ENCODE results near the gene SMC1B.
A peak's percentile ranks its signal among the peaks of the same experiment; 100 is the strongest.

Gene SMC1B

DNA sequence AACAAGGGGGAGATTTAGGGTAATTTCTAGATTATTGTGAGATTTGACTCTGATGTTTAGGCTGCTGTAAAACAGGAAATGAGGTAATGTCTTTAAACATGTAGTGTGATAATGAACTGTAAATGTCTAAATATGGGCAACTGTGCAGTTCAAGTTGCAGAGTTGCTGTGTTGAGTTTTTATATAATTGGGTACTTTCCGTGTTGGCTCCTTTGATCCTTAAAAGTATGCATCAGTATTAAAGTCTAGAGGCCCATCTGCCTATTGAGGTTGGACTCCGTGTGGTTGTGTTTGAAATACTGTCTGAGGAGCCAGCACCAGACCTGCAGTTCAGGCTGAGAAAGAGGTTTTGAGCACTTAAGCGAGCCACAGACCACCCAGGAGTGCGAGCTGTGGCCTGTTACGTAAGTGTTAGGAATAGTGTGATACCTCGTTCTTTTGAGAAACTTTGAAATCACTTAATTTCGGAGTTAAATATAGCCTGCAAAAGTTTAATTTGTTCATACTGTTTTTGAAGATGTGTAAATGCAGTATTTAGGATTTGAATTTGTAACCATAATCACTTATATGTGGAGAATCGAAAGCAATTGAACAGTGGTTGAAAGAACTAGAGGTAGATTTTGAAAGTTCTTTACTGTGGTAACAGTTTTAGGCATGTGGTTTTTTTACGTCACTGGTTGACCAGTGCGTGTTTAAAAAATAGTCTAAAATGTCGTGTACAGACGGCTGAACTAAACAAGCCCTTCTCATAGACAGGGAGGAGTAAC, 94.7 kb downstream of the SMC1B start:
- DNase-seq (ENCODE audit: low spot score) = no peak

DNA sequence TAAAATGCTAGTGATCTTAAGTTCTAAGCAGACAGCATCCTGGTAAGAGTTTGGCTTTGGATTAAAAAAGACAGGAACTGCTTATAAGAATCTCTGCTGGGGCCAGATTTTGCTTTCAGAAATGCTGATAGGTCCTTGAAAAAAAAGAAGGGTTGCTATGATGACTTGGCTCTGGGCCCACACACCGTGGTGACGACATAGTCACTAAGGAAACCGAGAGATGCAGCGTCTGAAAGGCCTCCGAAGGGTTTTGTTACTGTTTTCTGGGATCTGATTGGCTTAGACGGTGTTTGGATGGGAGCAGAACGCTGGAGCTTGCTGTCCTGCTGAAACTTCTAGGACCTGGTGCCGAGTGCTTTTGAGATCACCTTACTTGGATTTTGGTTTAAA, 95.2 kb downstream of the SMC1B start:
- peak; percentile 64 for DNase-seq (ENCODE audit: low spot score)

DNA sequence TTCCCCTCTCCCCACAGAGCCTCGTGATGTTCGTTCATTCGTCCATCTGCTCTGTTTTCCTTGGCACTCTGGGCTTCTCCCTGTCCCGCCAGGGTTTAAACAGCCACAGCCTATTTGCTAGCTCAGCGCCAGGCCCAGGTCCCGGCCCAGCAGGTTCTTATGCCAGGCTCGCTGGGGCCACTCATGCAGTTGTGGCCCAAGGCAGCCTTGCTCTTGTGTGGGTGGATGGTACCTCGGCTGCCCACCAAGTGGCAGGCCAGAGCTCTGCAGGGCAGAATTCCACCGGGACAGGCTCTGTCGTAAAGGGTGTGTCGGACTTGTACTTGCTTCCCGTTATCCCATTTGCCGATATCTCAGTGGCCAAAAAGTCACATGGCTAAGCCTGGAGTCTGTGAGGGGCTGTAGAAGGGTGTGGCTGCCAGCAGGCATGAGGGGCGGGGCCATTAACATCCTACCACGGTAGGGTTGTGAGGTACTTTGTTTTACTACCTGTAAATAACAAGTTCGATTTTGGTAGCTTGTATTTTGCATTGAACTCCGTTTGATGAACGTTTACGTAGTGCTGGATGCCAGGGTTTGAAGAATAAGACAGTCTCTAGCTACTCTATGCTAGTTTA, 95.7 kb downstream of the SMC1B start:
- DNase-seq (ENCODE audit: low spot score) = no peak

- no peak for DNase-seq (ENCODE audit: low spot score)
Observed at GRCh38 chr22:45316796-45317526, 96.4 kb downstream of the SMC1B start.

DNA sequence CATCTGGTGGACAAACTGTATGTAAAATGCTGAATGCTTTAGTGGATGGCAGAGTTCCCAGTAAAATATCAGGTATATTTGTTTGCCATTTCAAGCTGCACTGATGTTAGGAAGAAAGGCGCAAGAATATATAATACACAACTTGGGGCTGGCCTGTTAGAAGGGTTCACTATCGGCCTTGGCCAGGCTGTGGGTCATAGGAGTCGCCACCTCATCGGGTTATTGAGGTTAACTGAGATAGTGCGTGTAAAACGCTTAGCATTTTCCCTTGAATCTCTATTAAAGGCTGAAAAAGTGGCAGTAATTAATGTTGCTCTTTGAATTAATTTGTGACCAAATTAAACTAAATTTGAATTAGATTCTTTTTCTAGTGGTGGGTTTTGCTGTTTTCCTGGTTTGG, 98.6 kb downstream of the SMC1B start:
- peak; percentile 72 for DNase-seq (ENCODE audit: low spot score)

DNA sequence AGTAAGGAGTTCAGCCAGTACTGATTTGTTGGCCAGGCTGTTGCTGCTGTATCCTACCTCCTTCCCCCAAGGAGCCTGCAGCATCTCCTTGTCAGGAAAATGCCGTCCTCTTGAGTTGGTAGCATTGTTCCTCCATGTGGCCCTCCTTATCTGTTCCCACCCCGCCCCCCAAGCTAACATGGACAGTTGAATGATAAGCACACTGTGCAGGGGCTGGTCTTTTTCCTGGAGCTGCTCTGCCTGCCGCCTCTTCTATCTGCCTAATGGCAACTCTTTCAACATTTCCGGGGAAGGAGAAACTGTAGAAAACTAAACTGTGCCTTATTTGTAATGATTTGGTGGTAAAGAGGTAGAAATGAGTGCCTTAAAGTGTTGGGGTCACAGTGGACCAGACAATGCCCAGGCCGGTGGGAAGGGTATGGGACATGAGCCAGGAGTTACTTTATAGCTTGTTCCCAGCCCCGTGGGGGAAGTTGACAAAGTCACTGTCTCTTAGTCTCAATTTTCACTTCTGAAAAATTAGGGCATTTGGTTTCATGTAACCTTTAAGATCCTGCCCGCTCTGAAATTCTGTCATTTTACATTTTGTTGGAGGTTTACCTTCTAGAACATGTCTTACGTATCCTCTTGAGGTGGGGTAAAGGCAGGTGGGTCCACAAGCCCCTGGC, 99.2 kb downstream of the SMC1B start:
- DNase-seq (ENCODE audit: low spot score) = peak; percentile 46

GRCh38 chr22:45312856-45313255, 100.5 kb downstream of the SMC1B start:
- peak; percentile 26 for DNase-seq (ENCODE audit: low spot score)

- no peak for DNase-seq (ENCODE audit: low spot score)
Observed at GRCh38 chr22:45312415-45312814, 101.0 kb downstream of the SMC1B start.

GRCh38 chr22:45310977-45311531, 102.3 kb downstream of the SMC1B start:
- no peak for DNase-seq (ENCODE audit: low spot score)

GRCh38 chr22:45310331-45310976, 102.9 kb downstream of the SMC1B start:
- peak; percentile 34 for DNase-seq (ENCODE audit: low spot score)

DNA sequence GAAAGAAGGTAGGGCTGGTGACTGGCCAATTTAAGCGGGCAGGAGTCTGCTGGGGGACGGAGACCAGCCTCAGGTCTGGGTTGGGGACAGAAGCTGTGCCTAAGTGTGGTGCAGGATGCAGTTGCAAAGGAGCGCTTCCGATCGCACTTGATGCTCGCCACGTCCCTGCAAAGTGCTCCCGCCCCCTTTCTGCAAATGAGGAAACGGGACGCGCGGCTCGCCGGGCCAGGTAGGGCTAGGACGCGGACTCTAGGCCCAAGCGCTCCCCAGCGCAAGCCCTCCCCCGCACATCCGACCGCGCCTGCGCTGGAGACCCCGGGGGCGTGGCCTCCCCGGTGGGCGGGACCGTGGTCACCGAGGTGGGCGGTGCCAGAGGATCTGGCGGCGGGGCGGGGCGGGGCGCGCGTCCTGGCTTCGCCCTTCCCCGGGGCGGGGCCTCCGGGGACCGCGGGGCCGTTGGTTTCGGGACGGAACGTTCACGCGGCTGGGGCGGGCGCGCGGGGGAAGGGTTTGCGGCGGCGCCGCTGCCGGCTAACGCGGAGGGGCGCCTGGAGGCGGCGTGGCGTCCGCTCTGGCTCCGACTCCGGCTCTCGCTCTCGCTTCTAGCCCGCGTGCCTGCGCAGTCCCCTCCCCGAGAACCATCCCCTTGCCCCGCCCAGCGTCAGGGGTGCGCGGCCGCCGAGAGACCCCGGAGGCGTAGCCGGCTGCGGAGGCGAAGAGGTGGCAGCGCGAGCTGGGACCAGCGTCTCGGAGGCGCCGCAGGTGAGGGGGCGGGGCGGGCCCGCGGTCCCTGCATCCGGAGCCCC, 103.8 kb downstream of the SMC1B start, which contains the start of gene FAM118A:
TSS of gene FAM118A (plus strand) at position 513 of the 806 bp plus-strand sequence. CDS start 12,446 bp downstream, outside the sequence.
- peak; percentile 95 for DNase-seq (ENCODE audit: low spot score)

- no peak for DNase-seq (ENCODE audit: low spot score)
Observed at GRCh38 chr22:45308957-45309421, 104.4 kb downstream of the SMC1B start.

GRCh38 chr22:45308391-45308956, 104.9 kb downstream of the SMC1B start:
- no peak for DNase-seq (ENCODE audit: low spot score)

- DNase-seq (ENCODE audit: low spot score) = no peak
Observed at GRCh38 chr22:45306139-45306538, 107.3 kb downstream of the SMC1B start.

DNA sequence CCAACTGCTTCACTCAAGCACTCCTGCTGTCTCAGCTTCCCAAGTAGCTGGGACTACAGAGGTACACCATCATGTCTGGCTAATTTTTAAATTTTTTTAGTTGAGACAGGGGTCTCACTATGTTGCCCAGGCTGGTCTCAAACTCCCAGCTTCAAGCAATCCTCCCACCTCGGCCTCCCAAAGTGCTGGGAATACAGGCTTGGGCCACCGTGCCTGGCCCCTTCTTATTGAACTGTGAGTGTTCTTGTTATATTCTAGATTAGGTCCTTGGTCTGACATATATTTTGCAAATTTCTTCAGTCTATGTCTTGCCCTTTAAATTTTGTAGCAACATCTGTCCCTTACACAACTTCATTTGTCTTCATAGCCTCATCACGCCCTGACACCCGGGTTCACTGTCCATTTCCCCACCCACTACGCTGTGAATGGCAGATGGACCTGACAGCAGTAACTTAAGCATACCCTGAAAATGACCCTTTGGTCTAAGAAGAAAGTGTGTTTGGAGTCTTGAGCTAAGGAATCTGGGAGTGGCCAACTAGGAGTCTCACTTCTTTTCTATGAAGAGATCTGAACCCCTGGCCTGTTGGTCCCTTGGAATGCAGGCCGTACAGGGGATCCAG, 107.8 kb downstream of the SMC1B start:
- no peak for DNase-seq (ENCODE audit: low spot score)

GRCh38 chr22:45304971-45305370, 108.4 kb downstream of the SMC1B start:
- no peak for DNase-seq (ENCODE audit: low spot score)

DNA sequence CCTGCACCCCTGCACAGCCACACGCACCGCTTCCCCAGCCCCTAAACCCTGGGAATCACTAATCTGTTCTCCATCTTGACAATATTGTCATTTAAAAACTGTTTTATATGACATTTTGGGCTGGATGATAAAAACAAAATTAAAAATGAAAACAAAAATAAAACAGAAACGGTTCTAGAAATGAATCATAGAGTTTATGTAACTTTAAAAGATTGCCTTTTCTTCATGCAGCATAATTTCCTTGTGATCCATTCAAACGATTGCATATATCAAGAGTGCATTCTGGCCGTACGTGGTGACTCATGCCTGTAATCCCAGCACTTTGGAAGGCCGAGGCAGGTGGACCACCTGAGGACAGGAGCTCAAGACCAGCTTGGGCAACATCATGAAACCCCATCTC, 110.2 kb downstream of the SMC1B start:
- no peak for DNase-seq (ENCODE audit: low spot score)

DNA sequence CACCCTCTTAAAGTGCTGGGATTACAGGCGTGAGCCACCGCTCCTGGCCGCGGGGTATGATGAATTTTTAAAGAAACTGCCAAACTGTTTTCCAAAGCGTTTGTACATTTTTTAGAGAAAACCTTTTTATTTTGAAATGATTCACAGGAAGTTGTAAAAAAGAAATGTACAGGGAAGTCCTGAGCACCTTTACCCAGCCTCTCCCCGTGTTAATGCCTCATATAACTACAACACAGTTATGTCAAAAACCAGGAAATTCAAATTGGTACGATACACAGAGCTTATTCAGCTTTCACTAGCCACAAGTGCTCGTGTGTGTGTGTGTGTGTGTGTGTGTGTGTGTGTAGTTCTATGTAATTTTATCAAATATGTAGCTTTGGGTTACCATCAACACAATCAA, 110.6 kb downstream of the SMC1B start:
- no peak for DNase-seq (ENCODE audit: low spot score)

GRCh38 chr22:45298934-45299505, 114.4 kb downstream of the SMC1B start:
- DNase-seq (ENCODE audit: low spot score) = no peak

All from hematopoietic multipotent progenitor cell treated with erythropoietin and hydrocortisone succinate and interleukin-3 and kit ligand, for 17 days (in vitro differentiated cells).